Measurements from ENCODE around the gene TMEM129. TPM values are rescaled to one million over a fixed set of nuclear protein-coding genes. Genes with fewer than 3 reads are reported as not detected.

The TMEM129 gene
- total RNA-seq, 1 donor from 2014 or later = 27.2 TPM

DNA sequence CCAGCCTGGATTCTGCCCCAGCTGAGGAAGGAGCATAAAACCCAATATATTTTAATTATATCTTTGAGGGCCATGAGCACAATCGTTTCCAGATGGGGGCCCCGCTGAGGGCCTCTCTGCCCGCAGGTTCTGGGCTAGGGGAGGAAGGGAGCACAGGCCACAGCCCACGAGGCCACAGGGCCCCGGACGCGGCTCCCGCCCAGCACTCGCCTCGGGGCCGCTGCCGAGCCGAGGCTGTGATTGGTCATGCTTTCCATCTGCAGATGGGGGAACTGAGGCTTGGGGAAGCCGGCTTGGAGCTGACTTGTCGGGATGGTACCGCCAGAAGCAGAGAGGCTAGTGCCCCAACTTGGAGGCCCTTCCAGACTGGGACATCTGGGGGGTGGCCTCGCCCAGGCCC, 34.2 kb upstream of the TMEM129 start:
- no peak for DNase-seq (ENCODE audit: low spot score)
- Mint-ChIP-seq H3K9me3 (ENCODE audit: unreplicated experiment) (no peaks in the 10 kb centered on the region), H3K4me3 (ENCODE audit: unreplicated experiment) (no peak overlapping the region), H3K36me3 (ENCODE audit: low read depth, unreplicated experiment) (no peaks in the 10 kb centered on the region), H3K27me3 (ENCODE audit: unreplicated experiment) (peaks cover 8% of the 10 kb centered on the region), H3K27ac (ENCODE audit: unreplicated experiment) (no peak overlapping the region), H3K4me1 (ENCODE audit: unreplicated experiment) (no peaks in the 10 kb centered on the region)
- TF ChIP-seq CTCF (IDR thresholded peaks at IDR 0.05; ENCODE audit: unreplicated experiment) = no peak

- TF ChIP-seq CTCF (IDR thresholded peaks at IDR 0.05; ENCODE audit: unreplicated experiment) = no peak
- Mint-ChIP-seq H3K36me3 (ENCODE audit: low read depth, unreplicated experiment) (no peaks in the 10 kb centered on the region), H3K9me3 (ENCODE audit: unreplicated experiment) (no peaks in the 10 kb centered on the region), H3K27me3 (ENCODE audit: unreplicated experiment) (peaks cover 5% of the 10 kb centered on the region), H3K4me3 (ENCODE audit: unreplicated experiment) (no peak overlapping the region), H3K4me1 (ENCODE audit: unreplicated experiment) (no peaks in the 10 kb centered on the region), H3K27ac (ENCODE audit: unreplicated experiment) (no peak overlapping the region)
- no peak for DNase-seq (ENCODE audit: low spot score)
Measured at GRCh38 chr4:1754336-1754735, 33.2 kb upstream of the TMEM129 start.

DNA sequence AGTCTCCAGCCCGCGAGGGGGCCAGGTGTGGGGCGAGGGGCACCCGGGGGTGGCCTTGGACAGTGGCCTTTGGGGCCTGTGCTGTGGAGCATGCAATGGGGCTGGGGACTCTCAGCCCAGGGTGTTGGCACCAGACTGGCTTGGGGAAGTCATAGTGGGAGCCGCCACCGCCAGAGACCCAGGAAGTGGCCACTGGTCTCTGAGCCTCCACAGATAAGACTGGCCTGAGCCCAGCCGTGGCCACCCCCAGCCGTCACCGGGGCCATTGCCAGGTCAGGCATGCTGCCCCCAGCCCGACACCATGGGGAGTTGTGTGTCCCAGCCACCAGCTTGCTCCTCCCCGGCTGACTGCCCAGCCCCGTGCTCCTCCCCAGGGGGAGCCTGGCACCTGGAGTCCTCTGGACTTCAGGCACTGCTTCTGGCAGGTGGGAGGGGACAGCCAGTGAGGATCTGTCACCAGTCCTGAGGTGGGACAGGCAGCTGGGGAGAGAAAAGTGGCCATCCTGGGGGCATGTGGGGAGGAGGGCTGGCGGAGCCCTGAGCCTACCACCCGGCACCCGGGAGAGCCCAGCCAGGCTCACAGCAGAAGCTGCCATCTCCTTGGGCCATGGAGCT, 32.7 kb upstream of the TMEM129 start:
- Mint-ChIP-seq H3K27me3 (ENCODE audit: unreplicated experiment) (peaks cover 4% of the 10 kb centered on the region), H3K4me3 (ENCODE audit: unreplicated experiment) (no peak overlapping the region), H3K4me1 (ENCODE audit: unreplicated experiment) (no peaks in the 10 kb centered on the region), H3K36me3 (ENCODE audit: low read depth, unreplicated experiment) (no peaks in the 10 kb centered on the region), H3K27ac (ENCODE audit: unreplicated experiment) (no peak overlapping the region), H3K9me3 (ENCODE audit: unreplicated experiment) (no peaks in the 10 kb centered on the region)
- no peak for TF ChIP-seq CTCF (IDR thresholded peaks at IDR 0.05; ENCODE audit: unreplicated experiment)
- DNase-seq (ENCODE audit: low spot score) = no peak

GRCh38 chr4:1753294-1753696, 32.2 kb upstream of the TMEM129 start:
- H3K27ac Mint-ChIP-seq (ENCODE audit: unreplicated experiment) = no peak overlapping the region
- TF ChIP-seq CTCF (IDR thresholded peaks at IDR 0.05; ENCODE audit: unreplicated experiment) = no peak
- DNase-seq (ENCODE audit: low spot score) = no peak
- no peaks in the 10 kb centered on the region for H3K36me3 Mint-ChIP-seq (ENCODE audit: low read depth, unreplicated experiment)
- no peaks in the 10 kb centered on the region for H3K4me1 Mint-ChIP-seq (ENCODE audit: unreplicated experiment)
- H3K27me3 Mint-ChIP-seq (ENCODE audit: unreplicated experiment) = peaks cover 4% of the 10 kb centered on the region
- H3K4me3 Mint-ChIP-seq (ENCODE audit: unreplicated experiment) = no peak overlapping the region
- H3K9me3 Mint-ChIP-seq (ENCODE audit: unreplicated experiment) = no peaks in the 10 kb centered on the region

GRCh38 chr4:1752284-1753041, 31.3 kb upstream of the TMEM129 start:
- Mint-ChIP-seq H3K4me3 (ENCODE audit: unreplicated experiment) (no peak overlapping the region), H3K36me3 (ENCODE audit: low read depth, unreplicated experiment) (no peaks in the 10 kb centered on the region), H3K27ac (ENCODE audit: unreplicated experiment) (no peak overlapping the region), H3K4me1 (ENCODE audit: unreplicated experiment) (no peaks in the 10 kb centered on the region), H3K27me3 (ENCODE audit: unreplicated experiment) (peaks cover 1% of the 10 kb centered on the region), H3K9me3 (ENCODE audit: unreplicated experiment) (no peaks in the 10 kb centered on the region)
- TF ChIP-seq CTCF (IDR thresholded peaks at IDR 0.05; ENCODE audit: unreplicated experiment) = no peak
- no peak for DNase-seq (ENCODE audit: low spot score)
